Lower leg skin (tissue), 3 donors: ENCODE measurements around the gene AADACL3.

Experiments
- CTCF ChIP-seq, 3 donors: fragments of 450-650 bp; IDR thresholded peaks; one replicate each; pipeline ENCODE4 v1.5.1; 2016; ENCODE audit warnings: antibody characterized with exemption in 3 of 3, mild to moderate bottlenecking in 3 of 3, moderate library complexity in 2 of 3
- POLR2A ChIP-seq, 2 donors: fragments of 450-650 bp; IDR thresholded peaks; one replicate each; pipeline ENCODE4 v1.6.1; 2016 to 2017; ENCODE audit warnings: antibody characterized with exemption in 2 of 2, mild to moderate bottlenecking in 1 of 2, moderate library complexity in 1 of 2

- TF ChIP-seq CTCF (IDR thresholded peaks at IDR 0.05): no peak
- TF ChIP-seq POLR2A (IDR thresholded peaks at IDR 0.05): no peak
Observed at GRCh38 chr1:12757836-12758235, 41.9 kb downstream of the AADACL3 start.
